ENCODE measurements around the gene MITF.

The MITF gene

GRCh38 chr3:69718866-69719586 lies 20.2 kb upstream of the MITF start:
- no peak overlapping the region for H3K4me3 Mint-ChIP-seq
- no peak for DNase-seq
- H3K9me3 Mint-ChIP-seq: no peaks in the 10 kb centered on the region
- H3K27ac Mint-ChIP-seq: no peak overlapping the region
- no peaks in the 10 kb centered on the region for H3K36me3 Mint-ChIP-seq (ENCODE audit: low read depth)
- H3K27me3 Mint-ChIP-seq: peaks cover 12% of the 10 kb centered on the region
- no peaks in the 10 kb centered on the region for H3K4me1 Mint-ChIP-seq (ENCODE audit: low read depth)

GRCh38 chr3:69719587-69720122 lies 19.6 kb upstream of the MITF start:
- Mint-ChIP-seq H3K36me3 (ENCODE audit: low read depth) (no peaks in the 10 kb centered on the region), H3K27ac (no peak overlapping the region), H3K9me3 (no peaks in the 10 kb centered on the region), H3K27me3 (peaks cover 12% of the 10 kb centered on the region), H3K4me3 (no peak overlapping the region), H3K4me1 (ENCODE audit: low read depth) (no peaks in the 10 kb centered on the region)
- no peak for DNase-seq

DNA sequence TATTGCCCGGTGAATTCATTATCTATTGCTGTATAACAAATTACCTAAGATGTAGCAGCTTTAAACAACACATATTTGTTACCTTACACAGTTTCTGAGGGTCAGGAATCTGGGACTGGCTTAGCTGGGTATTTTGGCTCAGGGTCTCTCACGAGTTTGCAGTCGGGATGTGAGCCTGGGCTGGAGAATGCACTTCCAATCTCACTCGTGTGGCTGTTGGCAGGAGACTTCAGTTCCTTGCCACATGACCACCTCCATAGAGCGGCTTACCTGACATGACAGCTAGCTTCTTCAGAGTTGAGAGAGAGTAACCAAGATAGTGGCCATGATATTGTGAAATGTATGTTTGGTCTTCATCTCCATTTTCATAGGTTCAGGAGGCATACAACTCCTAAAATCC lies 18.4 kb upstream of the MITF start:
- Mint-ChIP-seq H3K4me3 (no peak overlapping the region), H3K9me3 (no peaks in the 10 kb centered on the region), H3K27me3 (peaks cover 12% of the 10 kb centered on the region), H3K4me1 (ENCODE audit: low read depth) (no peaks in the 10 kb centered on the region), H3K27ac (no peak overlapping the region), H3K36me3 (ENCODE audit: low read depth) (no peaks in the 10 kb centered on the region)
- no peak for DNase-seq

DNA sequence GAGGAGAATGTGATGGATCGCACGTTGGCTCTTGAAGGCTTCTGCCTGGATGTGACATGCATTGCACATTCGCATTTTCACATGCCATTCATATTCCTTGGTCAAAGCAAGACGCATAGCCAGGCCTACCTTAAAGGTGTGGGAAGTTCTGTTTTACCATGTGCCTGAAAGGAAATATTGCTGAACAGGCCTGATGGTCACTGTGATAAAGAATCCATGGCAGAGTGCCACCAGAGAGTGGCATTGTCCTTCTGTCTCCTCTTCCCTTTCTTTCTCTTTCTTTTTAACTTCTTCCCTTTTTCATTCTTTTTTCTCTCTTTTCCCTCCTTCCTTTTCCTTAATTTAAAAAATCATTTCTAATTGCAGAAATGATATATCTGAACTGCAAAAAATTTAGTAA lies 15.9 kb upstream of the MITF start:
- no peak overlapping the region for H3K27ac Mint-ChIP-seq
- H3K4me3 Mint-ChIP-seq: no peak overlapping the region
- no peaks in the 10 kb centered on the region for H3K36me3 Mint-ChIP-seq (ENCODE audit: low read depth)
- no peaks in the 10 kb centered on the region for H3K9me3 Mint-ChIP-seq
- H3K27me3 Mint-ChIP-seq: peaks cover 15% of the 10 kb centered on the region
- no peak for DNase-seq
- H3K4me1 Mint-ChIP-seq (ENCODE audit: low read depth): no peaks in the 10 kb centered on the region

DNA sequence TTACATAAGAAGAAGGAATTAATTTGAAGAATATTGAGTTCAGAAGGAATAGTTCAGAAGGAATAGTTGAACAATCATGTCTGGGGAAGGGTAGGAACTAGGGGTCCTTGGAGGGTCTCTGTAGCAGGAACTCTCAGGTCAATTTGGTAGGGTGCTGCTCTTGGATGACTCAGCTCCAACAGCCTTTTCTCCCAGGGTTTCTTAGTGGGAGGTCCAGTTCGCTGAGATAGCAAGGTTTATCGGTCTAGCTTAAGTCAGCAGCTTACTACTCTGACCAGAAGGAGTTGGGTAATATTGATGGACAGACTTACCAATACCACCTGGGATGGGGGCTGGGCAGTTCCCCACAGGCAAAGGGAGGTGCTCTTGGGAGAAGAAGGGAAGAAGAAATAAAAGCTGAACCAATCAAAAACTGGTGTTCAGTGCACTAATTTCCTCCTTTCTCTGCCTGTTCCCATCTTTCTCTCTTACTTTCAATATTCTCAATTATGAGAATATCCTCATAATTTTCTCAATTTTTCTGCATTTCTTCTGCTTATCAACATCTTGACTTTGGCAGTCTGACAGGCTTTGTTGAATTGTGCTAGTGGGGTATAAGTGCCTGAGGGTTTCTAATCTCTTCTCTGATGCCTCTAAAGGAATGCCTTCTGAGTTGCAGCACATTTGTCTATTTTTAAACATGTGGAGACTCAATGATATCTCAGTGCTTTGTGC lies 14.4 kb upstream of the MITF start:
- H3K27ac Mint-ChIP-seq: no peak overlapping the region
- peaks cover 12% of the 10 kb centered on the region for H3K27me3 Mint-ChIP-seq
- H3K9me3 Mint-ChIP-seq: no peaks in the 10 kb centered on the region
- no peak overlapping the region for H3K4me3 Mint-ChIP-seq
- H3K36me3 Mint-ChIP-seq (ENCODE audit: low read depth): no peaks in the 10 kb centered on the region
- no peaks in the 10 kb centered on the region for H3K4me1 Mint-ChIP-seq (ENCODE audit: low read depth)
- no peak for DNase-seq

DNA sequence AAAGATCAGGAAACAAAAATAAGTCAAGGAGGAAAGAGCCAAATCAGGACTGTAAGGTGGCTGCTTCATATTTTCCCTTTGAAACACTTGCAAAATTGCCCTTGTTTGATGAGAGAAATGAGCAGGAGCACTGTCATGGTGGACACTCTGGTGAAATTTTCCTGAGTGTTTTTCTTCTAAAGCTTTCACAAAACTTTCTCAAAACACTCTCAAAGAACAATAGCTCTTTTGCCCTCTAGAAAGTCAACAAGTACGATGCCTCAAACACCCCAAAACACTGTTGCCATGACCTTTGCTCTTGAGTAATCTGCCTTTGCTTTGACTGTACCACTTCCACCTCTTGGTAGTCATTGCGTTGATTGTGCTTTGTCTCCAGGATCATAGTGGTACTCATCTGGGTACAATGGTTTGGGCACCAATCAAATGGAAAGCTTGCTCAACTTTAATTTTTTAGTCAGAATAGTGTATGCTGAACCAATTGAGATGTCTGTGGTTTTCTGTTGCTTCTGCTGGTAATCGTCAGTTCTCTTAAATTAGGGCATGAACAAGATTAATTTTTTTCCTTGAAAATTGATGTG lies 13.2 kb upstream of the MITF start:
- no peak overlapping the region for H3K27ac Mint-ChIP-seq
- no peak overlapping the region for H3K4me3 Mint-ChIP-seq
- H3K27me3 Mint-ChIP-seq: peaks cover 6% of the 10 kb centered on the region
- no peaks in the 10 kb centered on the region for H3K9me3 Mint-ChIP-seq
- H3K4me1 Mint-ChIP-seq (ENCODE audit: low read depth): no peaks in the 10 kb centered on the region
- DNase-seq: no peak
- no peaks in the 10 kb centered on the region for H3K36me3 Mint-ChIP-seq (ENCODE audit: low read depth)

DNA sequence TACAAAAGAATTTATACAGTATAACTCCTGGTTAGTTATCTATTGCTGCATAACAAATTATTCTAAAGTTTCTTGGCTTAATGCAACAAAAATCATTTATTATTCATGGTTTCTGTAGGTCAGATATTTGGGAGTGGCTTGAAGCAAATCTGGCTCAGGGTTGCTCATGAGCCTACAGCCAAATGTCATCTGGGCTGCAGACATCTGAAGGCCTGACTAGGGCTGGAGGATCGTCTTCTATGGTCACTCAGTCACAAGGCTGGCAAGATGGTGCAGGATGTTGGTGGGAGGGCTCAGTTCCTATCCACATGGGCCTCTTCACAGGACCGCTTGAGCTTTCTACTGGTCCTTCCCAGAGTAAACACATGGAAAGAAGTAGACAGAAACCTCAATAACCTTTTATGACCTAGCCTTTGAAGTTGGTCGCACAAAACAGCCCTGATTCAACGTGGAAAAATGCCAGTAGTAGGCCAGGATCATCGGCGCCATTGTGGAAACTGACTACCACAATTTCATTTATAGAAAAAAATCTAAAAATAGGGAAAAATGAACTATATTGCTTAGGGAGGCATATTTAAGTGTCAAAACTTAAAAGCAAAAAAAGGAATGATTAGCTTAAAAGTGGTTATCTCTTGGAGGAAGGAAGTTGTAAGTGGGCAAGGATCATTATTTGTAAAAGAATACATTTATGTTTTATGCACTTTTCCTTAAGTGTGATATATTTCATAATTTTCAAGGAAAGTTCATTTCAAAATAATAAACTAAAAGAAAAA lies 9.9 kb upstream of the MITF start:
- Mint-ChIP-seq H3K27me3 (peaks cover 3% of the 10 kb centered on the region), H3K9me3 (no peaks in the 10 kb centered on the region), H3K4me1 (ENCODE audit: low read depth) (no peaks in the 10 kb centered on the region), H3K27ac (no peak overlapping the region), H3K36me3 (ENCODE audit: low read depth) (no peaks in the 10 kb centered on the region), H3K4me3 (no peak overlapping the region)
- no peak for DNase-seq

- H3K27me3 Mint-ChIP-seq: peaks cover 6% of the 10 kb centered on the region
- no peak for DNase-seq
- H3K9me3 Mint-ChIP-seq: no peaks in the 10 kb centered on the region
- H3K36me3 Mint-ChIP-seq (ENCODE audit: low read depth): no peaks in the 10 kb centered on the region
- no peak overlapping the region for H3K27ac Mint-ChIP-seq
- no peak overlapping the region for H3K4me3 Mint-ChIP-seq
- H3K4me1 Mint-ChIP-seq (ENCODE audit: low read depth): no peaks in the 10 kb centered on the region
Observed at GRCh38 chr3:69731080-69731479, 8.2 kb upstream of the MITF start.

DNA sequence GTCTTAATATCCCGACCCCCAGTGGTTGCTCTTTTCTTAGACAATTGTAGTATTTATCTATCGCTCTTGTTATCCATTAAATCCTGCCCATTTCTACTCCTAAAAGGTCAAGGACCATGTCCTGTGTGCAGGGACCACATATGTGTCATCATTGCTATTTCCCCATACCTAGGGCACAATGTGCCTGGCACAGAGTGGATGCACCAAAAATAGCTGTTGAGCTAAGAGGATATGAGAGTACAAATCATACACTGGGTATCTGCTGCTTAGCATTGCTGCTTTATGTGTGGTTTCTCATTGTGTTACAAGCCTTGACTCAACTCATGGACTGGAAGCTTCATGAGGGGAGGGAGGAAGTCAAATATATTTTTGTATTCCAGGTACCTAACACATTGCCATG lies 3.4 kb upstream of the MITF start:
- H3K27me3 Mint-ChIP-seq: peaks cover 41% of the 10 kb centered on the region
- H3K4me1 Mint-ChIP-seq (ENCODE audit: low read depth): peaks cover 7% of the 10 kb centered on the region
- no peaks in the 10 kb centered on the region for H3K9me3 Mint-ChIP-seq
- no peak for DNase-seq
- H3K4me3 Mint-ChIP-seq: no peak overlapping the region
- no peaks in the 10 kb centered on the region for H3K36me3 Mint-ChIP-seq (ENCODE audit: low read depth)
- H3K27ac Mint-ChIP-seq: no peak overlapping the region

- Mint-ChIP-seq H3K27me3 (peaks cover 56% of the 10 kb centered on the region), H3K27ac (no peak overlapping the region), H3K4me1 (ENCODE audit: low read depth) (peaks cover 7% of the 10 kb centered on the region), H3K36me3 (ENCODE audit: low read depth) (no peaks in the 10 kb centered on the region), H3K4me3 (no peak overlapping the region), H3K9me3 (no peaks in the 10 kb centered on the region)
- no peak for DNase-seq
Observed at GRCh38 chr3:69737392-69737791, 1.9 kb upstream of the MITF start.

- H3K36me3 Mint-ChIP-seq (ENCODE audit: low read depth): no peaks in the 10 kb centered on the region
- H3K27me3 Mint-ChIP-seq: peaks cover 63% of the 10 kb centered on the region
- H3K4me1 Mint-ChIP-seq (ENCODE audit: low read depth): peaks cover 7% of the 10 kb centered on the region
- no peak for DNase-seq
- H3K4me3 Mint-ChIP-seq: peak overlapping the region; percentile 1
- H3K9me3 Mint-ChIP-seq: no peaks in the 10 kb centered on the region
- H3K27ac Mint-ChIP-seq: no peak overlapping the region
Observed at GRCh38 chr3:69738315-69738714, 949 bp upstream of the MITF start.

DNA sequence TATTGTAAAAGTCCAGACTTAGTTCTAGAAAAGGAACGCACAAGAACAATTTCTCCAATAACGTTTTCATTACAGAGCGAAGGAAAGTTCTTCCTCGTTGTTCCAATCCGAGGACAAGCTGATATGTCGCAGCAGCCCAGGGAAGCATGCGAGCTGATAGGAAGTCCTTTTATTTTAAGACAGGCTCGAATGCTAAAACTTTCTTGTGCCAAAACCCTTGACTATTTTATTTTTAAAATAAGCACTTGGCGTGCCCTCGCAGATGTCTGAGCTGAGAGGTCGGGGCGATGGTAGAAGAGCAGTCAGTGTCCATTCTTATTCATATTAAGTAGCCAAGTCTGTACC lies 433 bp upstream of the MITF start:
- Mint-ChIP-seq H3K9me3 (no peaks in the 10 kb centered on the region), H3K4me1 (ENCODE audit: low read depth) (peaks cover 7% of the 10 kb centered on the region), H3K36me3 (ENCODE audit: low read depth) (no peaks in the 10 kb centered on the region), H3K27me3 (peaks cover 67% of the 10 kb centered on the region), H3K27ac (no peak overlapping the region), H3K4me3 (peak overlapping the region; percentile 60)
- DNase-seq: no peak

DNA sequence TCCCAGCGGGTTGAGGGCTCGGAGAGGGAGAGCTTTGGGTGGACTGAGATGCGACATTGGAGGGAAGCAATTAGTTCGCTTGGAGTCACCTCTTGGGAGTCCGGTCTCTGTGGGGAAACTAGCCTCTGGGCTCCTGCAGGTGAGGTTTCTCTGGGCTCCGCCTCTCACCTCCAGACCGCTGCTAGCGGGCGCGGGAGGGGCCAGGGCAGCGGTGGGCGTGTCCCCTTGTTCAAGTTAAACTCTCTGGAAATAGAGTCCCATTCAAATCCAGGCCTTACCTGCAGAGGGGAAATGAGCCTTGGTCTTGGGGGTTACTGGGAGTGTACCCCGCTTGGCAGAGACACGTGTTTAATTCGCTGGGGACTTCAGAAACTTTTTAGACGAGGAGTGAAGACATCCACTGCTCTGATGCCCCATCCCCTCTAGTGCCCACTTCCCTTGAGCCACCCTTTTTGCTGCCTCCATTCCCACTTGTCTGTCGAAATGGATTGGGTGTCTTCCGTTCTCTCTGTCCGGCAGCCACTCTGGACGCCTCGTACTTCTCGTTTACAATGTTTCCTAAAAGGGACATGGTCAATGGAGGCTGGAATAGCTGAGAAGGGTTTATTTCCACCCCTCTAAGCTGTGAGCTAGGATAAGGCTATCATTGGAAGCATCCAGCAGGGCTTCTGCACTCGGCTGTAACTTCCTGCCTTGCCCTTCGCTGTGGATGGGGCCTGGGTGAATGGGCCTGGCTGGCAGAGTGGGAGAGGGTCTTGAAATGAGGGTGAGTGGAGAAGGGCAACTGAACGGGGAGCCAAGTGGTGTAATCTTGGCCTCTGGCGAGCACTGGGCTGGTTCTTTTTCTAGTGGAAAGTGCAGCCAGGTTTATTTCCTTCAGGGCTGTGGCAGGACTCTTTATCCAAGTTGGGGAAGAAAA lies 1.1 kb downstream of the MITF start:
- peak overlapping the region; percentile 42 for H3K4me3 Mint-ChIP-seq
- H3K27ac Mint-ChIP-seq: no peak overlapping the region
- H3K36me3 Mint-ChIP-seq (ENCODE audit: low read depth): no peaks in the 10 kb centered on the region
- H3K4me1 Mint-ChIP-seq (ENCODE audit: low read depth): peaks cover 7% of the 10 kb centered on the region
- no peak for DNase-seq
- H3K9me3 Mint-ChIP-seq: no peaks in the 10 kb centered on the region
- peaks cover 67% of the 10 kb centered on the region for H3K27me3 Mint-ChIP-seq

All from activated T-cell treated with anti-CD3 and anti-CD28 coated beads, Interleukin-2, amount 50 U/mL, for 24 hours (primary cell).